ENCODE data around the gene LRRC71. TPM values are rescaled to one million over a fixed set of nuclear protein-coding genes. Genes with fewer than 3 reads are reported as not detected.
A peak's percentile ranks its signal among the peaks of the same experiment; 100 is the strongest.

Gene LRRC71
- total RNA-seq, 6 donors from 2014 or later: 0.49 to 13.9 (median 6.3) TPM

DNA sequence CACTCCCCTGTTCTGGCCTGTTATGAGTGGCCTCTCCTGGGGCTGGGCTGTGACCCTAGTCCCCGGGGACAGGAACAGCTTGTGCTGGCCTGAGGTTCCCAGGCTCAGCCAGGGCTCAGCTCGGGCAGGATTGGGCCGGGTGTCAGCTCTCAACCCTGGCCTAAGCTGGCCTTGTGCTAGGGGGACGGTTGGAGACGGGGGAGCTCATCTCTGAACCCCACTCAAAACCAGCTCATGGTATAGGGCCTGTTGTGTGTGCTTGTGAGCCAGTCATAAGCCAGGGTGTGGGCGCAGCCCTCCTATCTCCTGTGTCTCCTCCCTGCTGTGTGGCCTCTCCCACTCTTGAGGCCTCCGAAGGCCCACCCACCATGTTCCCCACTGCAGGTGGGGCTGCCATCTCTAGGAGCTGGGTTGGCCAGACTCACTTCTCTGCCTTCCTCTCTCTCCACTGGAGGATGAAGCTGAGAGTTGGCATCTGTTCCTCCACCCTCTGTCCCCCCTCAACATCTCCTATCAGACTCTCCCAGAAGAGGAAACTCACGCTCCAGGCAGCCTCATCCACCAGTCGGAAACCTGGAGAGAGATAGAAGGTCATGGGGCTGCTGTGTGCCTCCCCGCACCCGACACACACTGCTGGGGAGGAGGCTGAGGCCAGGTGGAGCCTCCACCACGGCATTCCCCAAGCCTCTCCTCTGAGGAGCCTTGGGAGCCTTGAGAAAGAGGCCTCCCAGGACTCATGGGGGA lies 25.5 kb upstream of the LRRC71 start:
- 53 to 60% methylated on average over 11 to 12 of the region's 12 CpGs for WGBS, 2 donors
- peak overlapping the region; percentile 23 to 70 (median 54) for H3K4me3 ChIP-seq
- H3K27me3 ChIP-seq: peaks cover 0 to 16% (median 6%) of the 10 kb centered on the region in 4 donors
- ATAC-seq (ENCODE audit: low FRiP score in 2 of 2) (no peak), DNase-seq (peak in 1 of 2 donors; percentile 50)
- TF ChIP-seq EP300 (IDR thresholded peaks at IDR 0.05) (peak in 2 of 4 donors; percentile 45 to 52), POLR2AphosphoS5 (IDR thresholded peaks at IDR 0.05) (peak; percentile 9 to 48), POLR2A (IDR thresholded peaks at IDR 0.05) (no peak)
- H3K27ac ChIP-seq: peak overlapping the region; percentile 87 to 93 (median 91)
- H3K9me3 ChIP-seq: no peaks in the 10 kb centered on the region
- H3K36me3 ChIP-seq: no peaks in the 10 kb centered on the region
- H3K4me1 ChIP-seq: peaks cover 43 to 78% (median 59%) of the 10 kb centered on the region in 4 donors

- H3K27me3 ChIP-seq: peaks cover 0 to 16% (median 6%) of the 10 kb centered on the region in 4 donors
- WGBS, 2 donors: 64 to 70% methylated on average over 4 of the region's 4 CpGs
- H3K4me3 ChIP-seq: peak overlapping the region in 2 of 4 donors; percentile 57 to 70
- DNase-seq: no peak
- ATAC-seq (ENCODE audit: low FRiP score in 2 of 2): no peak
- H3K36me3 ChIP-seq: no peaks in the 10 kb centered on the region
- H3K9me3 ChIP-seq: no peaks in the 10 kb centered on the region
- peak overlapping the region; percentile 87 to 93 (median 91) for H3K27ac ChIP-seq
- TF ChIP-seq POLR2A (IDR thresholded peaks at IDR 0.05): no peak
- TF ChIP-seq CTCF (IDR thresholded peaks at IDR 0.05): no peak
- TF ChIP-seq EP300 (IDR thresholded peaks at IDR 0.05): no peak
- TF ChIP-seq POLR2AphosphoS5 (IDR thresholded peaks at IDR 0.05): no peak
- H3K4me1 ChIP-seq: peaks cover 47 to 84% (median 63%) of the 10 kb centered on the region in 4 donors
These were observed 25.0 kb upstream of the LRRC71 start for GRCh38 chr1:156895455-156895812.

DNA sequence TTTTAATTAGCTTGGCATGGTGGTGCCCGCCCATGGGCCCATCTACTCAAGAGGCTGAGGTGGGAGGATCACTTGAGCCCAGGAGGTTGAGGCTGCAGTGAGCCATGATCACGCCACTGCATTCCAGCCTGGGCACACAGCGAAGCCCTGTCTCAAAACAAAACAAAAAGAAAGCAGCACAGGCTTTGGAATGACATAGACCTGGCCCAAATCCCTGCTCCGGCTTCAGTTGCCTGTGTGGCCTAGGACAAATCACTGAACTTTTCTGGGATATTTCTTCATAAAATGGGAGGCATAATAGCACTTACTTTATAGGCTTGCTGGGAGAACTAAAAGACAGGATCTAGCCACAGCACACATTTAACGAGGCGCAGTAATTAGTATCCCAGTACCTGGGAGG lies 24.5 kb upstream of the LRRC71 start:
- Histone ChIP-seq H3K36me3 (no peaks in the 10 kb centered on the region), H3K4me1 (peaks cover 50 to 89% (median 68%) of the 10 kb centered on the region in 4 donors), H3K9me3 (no peaks in the 10 kb centered on the region), H3K27ac (peak overlapping the region; percentile 87 to 93 (median 91)), H3K27me3 (peaks cover 0 to 16% (median 6%) of the 10 kb centered on the region in 4 donors), H3K4me3 (peak overlapping the region in 2 of 4 donors; percentile 57 to 70)
- DNase-seq: no peak
- 80 to 82% methylated on average over 4 to 6 of the region's 6 CpGs for whole genome bisulfite sequencing, 2 donors
- TF ChIP-seq EP300 (IDR thresholded peaks at IDR 0.05): no peak
- TF ChIP-seq CTCF (IDR thresholded peaks at IDR 0.05): no peak
- TF ChIP-seq POLR2A (IDR thresholded peaks at IDR 0.05): no peak
- TF ChIP-seq POLR2AphosphoS5 (IDR thresholded peaks at IDR 0.05): no peak
- no peak for ATAC-seq (ENCODE audit: low FRiP score in 2 of 2)

- no peak for TF ChIP-seq CTCF (IDR thresholded peaks at IDR 0.05)
- TF ChIP-seq POLR2A (IDR thresholded peaks at IDR 0.05): no peak
- TF ChIP-seq EP300 (IDR thresholded peaks at IDR 0.05): no peak
- ATAC-seq (ENCODE audit: low FRiP score in 2 of 2) (no peak), DNase-seq (no peak)
- Histone ChIP-seq H3K4me1 (peaks cover 53 to 95% (median 74%) of the 10 kb centered on the region in 4 donors), H3K4me3 (peak overlapping the region in 1 of 4 donors; percentile 4), H3K36me3 (no peaks in the 10 kb centered on the region), H3K27ac (peak overlapping the region; percentile 67 to 92 (median 84)), H3K27me3 (peaks cover 0 to 16% (median 6%) of the 10 kb centered on the region in 4 donors), H3K9me3 (no peaks in the 10 kb centered on the region)
- WGBS, 2 donors: 70 to 79% methylated on average over 9 to 16 of the region's 16 CpGs
These were observed 23.9 kb upstream of the LRRC71 start for GRCh38 chr1:156896490-156897033.

GRCh38 chr1:156897078-156897825 lies 23.2 kb upstream of the LRRC71 start:
- H3K27ac ChIP-seq: peak overlapping the region; percentile 67 to 92 (median 84)
- WGBS, 2 donors: 71 to 72% methylated on average over 12 to 14 of the region's 14 CpGs
- no peak for TF ChIP-seq CTCF (IDR thresholded peaks at IDR 0.05)
- no peak for ATAC-seq (ENCODE audit: low FRiP score in 2 of 2)
- H3K36me3 ChIP-seq: no peaks in the 10 kb centered on the region
- no peak for DNase-seq
- H3K9me3 ChIP-seq: no peaks in the 10 kb centered on the region
- peak overlapping the region in 2 of 4 donors; percentile 4 to 19 for H3K4me3 ChIP-seq
- peaks cover 0 to 16% (median 6%) of the 10 kb centered on the region in 4 donors for H3K27me3 ChIP-seq
- H3K4me1 ChIP-seq: peaks cover 53 to 96% (median 77%) of the 10 kb centered on the region in 4 donors
